ENCODE results near the gene ZFYVE9.

DNA sequence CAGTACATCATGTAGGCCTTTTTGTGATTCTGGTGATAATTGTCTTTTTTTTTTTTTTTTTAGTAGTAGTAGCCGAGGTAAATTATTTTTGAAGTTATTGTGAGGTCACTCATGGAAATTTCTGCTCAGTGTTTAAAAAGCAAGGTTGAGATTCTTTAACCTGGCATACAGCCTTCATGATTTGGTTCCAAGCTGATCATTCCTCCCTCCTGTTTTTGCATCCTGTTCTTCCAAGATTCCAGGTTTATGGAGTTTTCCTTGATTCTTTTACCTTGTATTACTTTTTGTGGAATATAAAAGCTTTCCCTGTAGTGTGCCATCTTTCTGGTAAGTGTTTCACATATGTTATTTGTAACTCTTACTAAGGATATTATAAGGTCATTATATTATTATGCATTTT is 9.1 kb downstream of the ZFYVE9 start:
- no peak for TF ChIP-seq POLR2A (IDR thresholded peaks at IDR 0.05)
- TF ChIP-seq, protein P1, sequence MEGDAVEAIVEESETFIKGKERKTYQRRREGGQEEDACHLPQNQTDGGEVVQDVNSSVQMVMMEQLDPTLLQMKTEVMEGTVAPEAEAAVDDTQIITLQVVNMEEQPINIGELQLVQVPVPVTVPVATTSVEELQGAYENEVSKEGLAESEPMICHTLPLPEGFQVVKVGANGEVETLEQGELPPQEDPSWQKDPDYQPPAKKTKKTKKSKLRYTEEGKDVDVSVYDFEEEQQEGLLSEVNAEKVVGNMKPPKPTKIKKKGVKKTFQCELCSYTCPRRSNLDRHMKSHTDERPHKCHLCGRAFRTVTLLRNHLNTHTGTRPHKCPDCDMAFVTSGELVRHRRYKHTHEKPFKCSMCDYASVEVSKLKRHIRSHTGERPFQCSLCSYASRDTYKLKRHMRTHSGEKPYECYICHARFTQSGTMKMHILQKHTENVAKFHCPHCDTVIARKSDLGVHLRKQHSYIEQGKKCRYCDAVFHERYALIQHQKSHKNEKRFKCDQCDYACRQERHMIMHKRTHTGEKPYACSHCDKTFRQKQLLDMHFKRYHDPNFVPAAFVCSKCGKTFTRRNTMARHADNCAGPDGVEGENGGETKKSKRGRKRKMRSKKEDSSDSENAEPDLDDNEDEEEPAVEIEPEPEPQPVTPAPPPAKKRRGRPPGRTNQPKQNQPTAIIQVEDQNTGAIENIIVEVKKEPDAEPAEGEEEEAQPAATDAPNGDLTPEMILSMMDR (IDR thresholded peaks at IDR 0.05): no peak

Measured in adrenal gland (tissue), 5 donors.